ENCODE data around the gene RUSF1.

DNA sequence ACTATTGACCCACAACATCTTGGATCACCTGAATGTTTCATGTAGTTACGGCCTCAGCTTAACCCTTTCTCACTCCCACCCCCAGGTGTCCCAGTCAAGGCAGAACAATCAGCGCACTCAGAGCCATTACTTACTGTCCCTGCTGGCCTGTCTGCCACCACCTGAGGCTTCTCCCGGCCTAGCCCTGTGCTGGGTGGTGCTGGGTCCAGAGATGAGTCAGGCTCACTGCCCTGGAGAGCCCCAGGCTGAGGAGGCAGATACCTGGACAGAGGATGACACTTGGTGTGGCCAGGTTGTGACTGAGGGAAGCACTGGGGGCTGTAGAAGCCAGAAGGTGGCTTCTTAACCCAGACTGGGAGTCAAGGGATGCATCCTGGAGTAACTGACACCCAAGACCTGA is 29.2 kb downstream of the RUSF1 start:
- TF ChIP-seq, protein P1, sequence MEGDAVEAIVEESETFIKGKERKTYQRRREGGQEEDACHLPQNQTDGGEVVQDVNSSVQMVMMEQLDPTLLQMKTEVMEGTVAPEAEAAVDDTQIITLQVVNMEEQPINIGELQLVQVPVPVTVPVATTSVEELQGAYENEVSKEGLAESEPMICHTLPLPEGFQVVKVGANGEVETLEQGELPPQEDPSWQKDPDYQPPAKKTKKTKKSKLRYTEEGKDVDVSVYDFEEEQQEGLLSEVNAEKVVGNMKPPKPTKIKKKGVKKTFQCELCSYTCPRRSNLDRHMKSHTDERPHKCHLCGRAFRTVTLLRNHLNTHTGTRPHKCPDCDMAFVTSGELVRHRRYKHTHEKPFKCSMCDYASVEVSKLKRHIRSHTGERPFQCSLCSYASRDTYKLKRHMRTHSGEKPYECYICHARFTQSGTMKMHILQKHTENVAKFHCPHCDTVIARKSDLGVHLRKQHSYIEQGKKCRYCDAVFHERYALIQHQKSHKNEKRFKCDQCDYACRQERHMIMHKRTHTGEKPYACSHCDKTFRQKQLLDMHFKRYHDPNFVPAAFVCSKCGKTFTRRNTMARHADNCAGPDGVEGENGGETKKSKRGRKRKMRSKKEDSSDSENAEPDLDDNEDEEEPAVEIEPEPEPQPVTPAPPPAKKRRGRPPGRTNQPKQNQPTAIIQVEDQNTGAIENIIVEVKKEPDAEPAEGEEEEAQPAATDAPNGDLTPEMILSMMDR (optimal IDR thresholded peaks at IDR 0.05 in 1 of 3, IDR thresholded peaks at IDR 0.05 in 1 of 3, conservative IDR thresholded peaks at IDR 0.05 in 1 of 3; ENCODE audit: extremely low read depth in 1 of 3, insufficient read depth in 2 of 3, low read length in 3 of 3), result no peak
- TF ChIP-seq EZH2 (IDR thresholded peaks at IDR 0.05; ENCODE audit: low read length), result no peak
